GM12892 (cell line): ENCODE measurements around the gene ASMTL.

Source experiments
- DNase-seq: peaks from one replicate; pipeline ENCODE4 v3.0.0; 2011; ENCODE audit not compliant: insufficient read length
- FAIRE-seq: peaks from 2 replicates; lab custom pipeline; 2011; peaks lifted over from hg19 to GRCh38; lab: Jason Lieb, UNC
- POLR2A ChIP-seq: IDR thresholded peaks from 2 replicates; pipeline ENCODE4 v1.6.1; 2011; ENCODE audit warnings: low read depth, low read length, control low read depth
- POLR2AphosphoS5 ChIP-seq: IDR thresholded peaks from 2 replicates; pipeline ENCODE4 v1.6.1; 2011; ENCODE audit warnings: low read depth, low read length, control low read depth
- TAF1 ChIP-seq: IDR thresholded peaks from 2 replicates; pipeline ENCODE4 v1.6.1; 2011; ENCODE audit warnings: low read depth, mild to moderate bottlenecking, control low read depth, low read length, borderline replicate concordance

ASMTL gene

GRCh38 chrX:1464041-1464970 lies 11.6 kb upstream of the ASMTL start:
- no peak for FAIRE-seq
- no peak for TF ChIP-seq POLR2A
- no peak for TF ChIP-seq TAF1
- TF ChIP-seq POLR2AphosphoS5: no peak
- no peak for DNase-seq

GRCh38 chrX:1463581-1463980 lies 10.9 kb upstream of the ASMTL start:
- FAIRE-seq (no peak), DNase-seq (no peak)

GRCh38 chrX:1462596-1463251 lies 10.0 kb upstream of the ASMTL start:
- FAIRE-seq (no peak), DNase-seq (no peak)
- TF ChIP-seq POLR2A: peak; percentile 32; the same call in 1 of the 2 replicates
- TF ChIP-seq TAF1: no peak
- TF ChIP-seq POLR2AphosphoS5: peak; percentile 53; the same call in 1 of the 2 replicates

More at GRCh38 chrX:1463581-1463980, 10.9 kb upstream of the ASMTL start:
- TF ChIP-seq TAF1 (no peak), POLR2A (no peak), POLR2AphosphoS5 (no peak)

GRCh38 chrX:1462110-1462509 lies 9.4 kb upstream of the ASMTL start:
- FAIRE-seq (no peak), DNase-seq (no peak)
- TF ChIP-seq POLR2AphosphoS5 (no peak), POLR2A (no peak), TAF1 (no peak)

- TF ChIP-seq POLR2A (no peak), TAF1 (no peak), POLR2AphosphoS5 (no peak)
- FAIRE-seq (no peak), DNase-seq (no peak)
Observed at GRCh38 chrX:1455948-1456280, 3.2 kb upstream of the ASMTL start.

GRCh38 chrX:1453951-1454785 lies 1.5 kb upstream of the ASMTL start:
- FAIRE-seq (peak; percentile 95), DNase-seq (peak; percentile 77)
- TF ChIP-seq TAF1 (no peak), POLR2AphosphoS5 (no peak), POLR2A (no peak)

DNA sequence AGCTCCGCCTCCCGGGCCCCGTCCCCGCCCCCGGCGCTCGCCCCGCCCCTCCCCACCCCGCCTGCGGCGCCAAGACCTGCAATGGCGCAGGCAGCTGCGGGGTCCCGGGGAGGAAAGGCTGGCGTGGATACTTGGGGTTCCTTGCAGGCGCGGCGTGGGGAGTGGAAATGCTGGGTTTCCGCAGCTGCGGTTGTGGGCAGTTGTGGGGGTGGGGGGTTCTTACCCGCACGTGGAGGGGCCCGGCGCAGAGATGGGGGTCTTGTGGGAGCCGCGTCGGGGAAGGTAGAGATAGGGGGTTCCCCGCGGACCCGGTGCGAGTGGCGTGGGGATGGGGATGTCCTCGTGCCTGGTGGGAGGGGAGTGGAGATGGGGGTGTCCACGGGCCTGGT lies 680 bp upstream of the ASMTL start:
- no peak for DNase-seq
- FAIRE-seq: no peak
- no peak for TF ChIP-seq POLR2AphosphoS5

DNA sequence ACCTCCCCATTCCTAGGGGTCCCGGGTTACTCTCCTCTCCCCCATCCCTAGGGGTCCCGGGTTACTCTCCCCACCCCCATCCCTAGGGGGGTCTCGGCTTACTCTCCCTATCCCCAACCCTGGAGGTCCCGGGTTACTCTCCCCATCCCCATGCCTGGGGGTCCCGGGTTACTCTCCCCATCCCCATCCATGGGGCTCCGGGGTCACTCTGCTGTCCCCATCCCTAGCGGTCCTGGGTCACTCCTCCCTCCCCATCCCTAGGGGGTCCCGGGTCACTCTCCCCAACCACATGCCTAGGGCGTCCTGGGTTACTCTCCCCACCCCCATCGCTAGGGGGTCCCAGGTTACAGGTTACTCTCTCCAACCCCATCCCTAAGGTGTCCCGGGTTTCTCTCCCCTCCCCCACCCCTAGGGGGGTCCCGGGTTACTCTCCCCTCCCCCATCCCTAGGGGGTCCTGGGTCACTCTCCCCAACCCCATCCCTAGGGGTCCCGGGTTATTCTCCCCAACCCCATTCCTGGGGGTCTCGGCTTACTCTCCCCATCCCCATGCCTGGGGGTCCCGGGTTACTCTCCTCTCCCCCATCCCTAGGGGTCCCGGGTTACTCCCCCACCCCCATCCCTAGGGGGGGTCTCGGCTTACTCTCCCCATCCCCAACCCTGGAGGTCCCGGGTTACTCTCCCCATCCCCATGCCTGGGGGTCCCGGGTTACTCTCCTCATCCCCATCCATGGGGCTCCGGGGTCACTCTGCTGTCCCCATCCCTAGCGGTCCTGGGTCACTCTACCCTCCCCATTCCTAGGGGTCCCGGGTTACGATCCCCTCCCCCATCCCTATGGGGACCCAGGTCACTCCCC lies 821 bp downstream of the ASMTL start:
- no peak for FAIRE-seq
- DNase-seq: no peak
- TF ChIP-seq POLR2A: no peak
- TF ChIP-seq TAF1: no peak

DNA sequence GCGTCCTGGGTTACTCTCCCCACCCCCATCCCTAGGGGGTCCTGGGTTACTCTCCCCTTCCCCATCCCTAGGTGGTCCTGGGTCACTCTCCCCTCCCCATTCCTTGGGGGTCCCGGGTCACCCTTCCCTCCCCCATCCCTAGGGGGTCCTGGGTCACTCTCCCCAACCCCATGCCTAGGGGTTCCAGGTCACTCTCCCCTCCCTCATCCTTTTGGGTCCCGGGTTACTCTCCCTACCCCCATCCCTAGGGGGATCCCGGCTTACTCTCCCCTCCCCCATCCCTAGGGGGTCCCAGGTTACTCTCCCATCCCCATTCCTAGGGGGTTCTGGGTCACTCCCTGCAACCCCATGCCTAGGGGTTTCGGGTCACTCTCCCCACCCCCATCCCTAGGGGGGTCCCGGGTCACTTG lies 1.5 kb downstream of the ASMTL start:
- FAIRE-seq: no peak

GRCh38 chrX:1450361-1451161 lies 2.1 kb downstream of the ASMTL start:
- no peak for TF ChIP-seq POLR2A
- TF ChIP-seq POLR2AphosphoS5: no peak
- no peak for TF ChIP-seq TAF1
- DNase-seq: no peak
- no peak for FAIRE-seq

More for the DNA sequence above, 1.5 kb downstream of the ASMTL start:
- no peak for DNase-seq
- TF ChIP-seq POLR2AphosphoS5: no peak
- TF ChIP-seq TAF1: no peak
- no peak for TF ChIP-seq POLR2A
